Activated B cell treated with CpG ODN at 0.5 μM for 24 hours (primary cell): ENCODE data around the gene SPATA4. TPM values are rescaled to one million over a fixed set of nuclear protein-coding genes. Genes with fewer than 3 reads are reported as not detected.

Source experiments
- ATAC-seq: fragments of 200-7000 bp; cut with Tn5 transposase; one replicate; pipeline ENCODE4 v1.10.0; 2021; ENCODE audit warnings: low read depth, mild to moderate bottlenecking, moderate library complexity
- CTCF ChIA-PET: fragments of 350-600 bp; sonication (Branson Sonifier 250); formaldehyde crosslinking; loops from one replicate; lab custom pipeline; 2021; ENCODE audit warnings: antibody characterized with exemption; lab: Charles Lee
- POLR2A ChIA-PET: fragments of 350-600 bp; sonication (Branson Sonifier 250); formaldehyde crosslinking; loops from one replicate; lab custom pipeline; 2021; ENCODE audit warnings: antibody characterized with exemption; lab: Charles Lee
- DNase-seq: peaks from one replicate; pipeline ENCODE4 v3.0.0; 2022
- H3K27ac Mint-ChIP-seq: one replicate; pipeline ENCODE4 v1.8.0; 2020; ENCODE audit warnings: mixed read lengths
- H3K27me3 Mint-ChIP-seq: one replicate; pipeline ENCODE4 v1.8.0; 2021; ENCODE audit warnings: mixed read lengths
- H3K36me3 Mint-ChIP-seq: one replicate; pipeline ENCODE4 v1.8.0; 2021; ENCODE audit warnings: low read depth, mixed read lengths
- H3K4me1 Mint-ChIP-seq: one replicate; pipeline ENCODE4 v1.8.0; 2021; ENCODE audit warnings: mixed read lengths
- H3K4me3 Mint-ChIP-seq: one replicate; pipeline ENCODE4 v1.8.0; 2020; ENCODE audit warnings: mild to moderate bottlenecking, mixed read lengths
- H3K9me3 Mint-ChIP-seq: one replicate; pipeline ENCODE4 v1.8.0; 2020; ENCODE audit warnings: mixed read lengths
- intact Hi-C: fragments of 100-400 bp; cut with micrococcal nuclease; formaldehyde crosslinking; loops from one replicate; pipeline ENCODE4 v1.15.1; 2024
- total RNA-seq: library from RNA; stranded (reverse); gene quantifications from 2 replicates; pipeline ENCODE4 v1.2.3, GENCODE V29; 2022
- TF ChIP-seq, protein P1 (sequence below): fragments of 200-600 bp; IDR thresholded peaks from one replicate; pipeline ENCODE4 v1.8.0; 2022; ENCODE audit warnings: antibody characterized with exemption, mild to moderate bottlenecking

The SPATA4 gene
- total RNA-seq, 1 donor from 2014 or later = not detected

DNA sequence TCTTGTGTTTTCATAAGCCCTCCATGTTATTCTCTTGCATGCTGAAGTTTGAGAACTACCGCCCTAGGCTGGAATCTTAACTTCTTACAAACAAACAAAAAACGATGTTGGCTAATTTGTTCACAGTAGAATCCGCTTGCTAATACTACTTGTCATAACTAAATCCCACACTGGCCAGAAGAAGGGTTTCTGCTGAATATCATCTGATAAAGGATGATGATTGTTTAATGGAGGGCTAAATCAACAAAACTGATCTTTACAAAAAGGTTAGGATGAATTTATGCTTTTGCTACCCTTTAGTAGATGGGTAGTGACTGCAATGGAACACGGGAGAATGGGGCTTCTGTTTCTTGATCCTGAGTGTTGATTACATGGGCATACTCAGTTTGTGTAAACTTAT is 42.3 kb downstream of the SPATA4 start:
- ATAC-seq (no peak), DNase-seq (no peak)
- TF ChIP-seq, protein P1, sequence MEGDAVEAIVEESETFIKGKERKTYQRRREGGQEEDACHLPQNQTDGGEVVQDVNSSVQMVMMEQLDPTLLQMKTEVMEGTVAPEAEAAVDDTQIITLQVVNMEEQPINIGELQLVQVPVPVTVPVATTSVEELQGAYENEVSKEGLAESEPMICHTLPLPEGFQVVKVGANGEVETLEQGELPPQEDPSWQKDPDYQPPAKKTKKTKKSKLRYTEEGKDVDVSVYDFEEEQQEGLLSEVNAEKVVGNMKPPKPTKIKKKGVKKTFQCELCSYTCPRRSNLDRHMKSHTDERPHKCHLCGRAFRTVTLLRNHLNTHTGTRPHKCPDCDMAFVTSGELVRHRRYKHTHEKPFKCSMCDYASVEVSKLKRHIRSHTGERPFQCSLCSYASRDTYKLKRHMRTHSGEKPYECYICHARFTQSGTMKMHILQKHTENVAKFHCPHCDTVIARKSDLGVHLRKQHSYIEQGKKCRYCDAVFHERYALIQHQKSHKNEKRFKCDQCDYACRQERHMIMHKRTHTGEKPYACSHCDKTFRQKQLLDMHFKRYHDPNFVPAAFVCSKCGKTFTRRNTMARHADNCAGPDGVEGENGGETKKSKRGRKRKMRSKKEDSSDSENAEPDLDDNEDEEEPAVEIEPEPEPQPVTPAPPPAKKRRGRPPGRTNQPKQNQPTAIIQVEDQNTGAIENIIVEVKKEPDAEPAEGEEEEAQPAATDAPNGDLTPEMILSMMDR = no peak
- Mint-ChIP-seq H3K4me1 (no peaks in the 10 kb centered on the region), H3K4me3 (no peak overlapping the region), H3K36me3 (no peaks in the 10 kb centered on the region), H3K27me3 (no peaks in the 10 kb centered on the region), H3K27ac (no peak overlapping the region), H3K9me3 (no peaks in the 10 kb centered on the region)
- ChIA-PET POLR2A (no interaction called here), CTCF (no interaction called here)
- intact Hi-C loops = loop anchor here (5.0 kb wide), 1 partner anchor 894 kb away; no protein-coding TSS in a partner anchor

DNA sequence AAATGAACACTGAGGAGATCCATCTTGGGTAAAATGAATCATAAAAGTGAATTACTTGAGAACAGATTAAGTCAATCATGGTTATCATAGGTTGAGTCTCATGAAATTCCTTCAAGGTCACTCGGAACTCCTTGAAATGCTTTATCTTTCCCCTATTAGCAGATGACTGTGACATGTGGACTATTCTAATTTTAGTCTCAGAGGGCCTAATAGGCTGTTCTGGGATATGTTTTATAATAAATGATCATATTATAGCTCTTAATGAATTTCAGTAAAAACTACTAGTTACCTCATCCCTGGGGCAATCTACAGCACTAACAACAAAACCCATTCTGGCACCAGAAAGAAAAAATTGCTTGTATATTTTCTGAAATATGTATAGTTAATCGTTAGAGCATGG is 44.7 kb downstream of the SPATA4 start:
- no peak overlapping the region for H3K27ac Mint-ChIP-seq
- no peaks in the 10 kb centered on the region for H3K4me1 Mint-ChIP-seq

DNA sequence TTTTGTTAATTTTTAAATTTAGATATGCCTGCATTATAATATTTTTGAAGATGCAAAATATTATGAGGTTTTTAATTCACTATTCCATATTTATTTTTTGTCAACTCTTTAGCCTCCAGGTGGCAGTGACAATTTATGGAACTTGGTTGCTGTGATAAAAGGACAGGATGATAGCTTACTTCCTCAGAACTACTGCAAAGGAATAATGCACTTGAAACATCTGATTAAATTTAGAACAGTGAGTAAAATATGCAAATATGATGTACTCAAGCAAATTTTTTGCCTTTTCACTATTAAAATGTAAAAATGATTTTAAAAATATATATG is 45.1 kb downstream of the SPATA4 start:
- POLR2A ChIA-PET = no interaction called here
- no peaks in the 10 kb centered on the region for H3K27me3 Mint-ChIP-seq

More for the DNA sequence above, 44.7 kb downstream of the SPATA4 start:
- TF ChIP-seq, protein P1 = no peak
- Mint-ChIP-seq H3K27me3 (no peaks in the 10 kb centered on the region), H3K36me3 (no peaks in the 10 kb centered on the region), H3K4me3 (no peak overlapping the region), H3K9me3 (no peaks in the 10 kb centered on the region)
- ChIA-PET CTCF (interaction anchor here (1.1 to 2.7 kb wide), 2 partner anchors 116 to 190 kb away, joined by 3 to 20 read pairs; no protein-coding TSS in a partner anchor), POLR2A (no interaction called here)
- DNase-seq = no peak
- intact Hi-C loops = loop anchor here (1.0 to 5.0 kb wide), 4 partner anchors 26 to 897 kb away; no protein-coding TSS in a partner anchor
- no peak for ATAC-seq

DNA sequence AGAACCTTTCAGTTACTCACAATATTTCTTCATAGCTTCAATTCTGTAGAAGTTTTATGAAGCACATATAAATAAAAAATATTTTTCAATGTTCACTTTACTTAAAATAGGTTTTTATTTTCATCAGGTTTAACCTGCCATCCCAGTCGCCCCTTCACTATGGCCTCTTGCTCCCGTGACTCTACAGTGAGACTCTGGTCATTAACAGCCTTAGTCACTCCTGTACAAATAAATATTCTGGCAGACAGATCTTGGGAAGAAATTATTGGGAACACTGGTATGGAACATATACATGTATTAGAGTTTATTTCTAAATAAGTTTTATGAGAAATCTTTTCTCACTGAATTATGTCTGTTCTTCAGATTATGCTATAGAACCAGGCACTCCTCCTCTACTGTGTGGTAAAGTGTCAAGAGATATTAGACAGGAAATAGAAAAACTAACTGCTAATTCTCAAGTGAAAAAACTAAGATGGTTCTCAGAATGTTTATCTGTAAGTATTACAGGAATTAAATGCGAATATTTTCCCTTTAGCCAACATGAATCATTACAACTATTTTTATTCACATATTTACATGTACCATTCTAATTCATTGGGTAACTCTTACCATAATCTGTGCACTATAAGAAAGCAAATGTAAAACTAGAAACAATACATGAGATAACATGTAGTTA is 45.6 kb downstream of the SPATA4 start:
- H3K36me3 Mint-ChIP-seq = no peaks in the 10 kb centered on the region
- no peaks in the 10 kb centered on the region for H3K4me1 Mint-ChIP-seq
- intact Hi-C loops = loop anchor here (1.0 to 5.0 kb wide), 4 partner anchors 25 to 897 kb away; no protein-coding TSS in a partner anchor
- no peak for ATAC-seq
- no peak overlapping the region for H3K4me3 Mint-ChIP-seq
- no peaks in the 10 kb centered on the region for H3K9me3 Mint-ChIP-seq
- ChIA-PET POLR2A (no interaction called here), CTCF (interaction anchor here (2.7 kb wide), 1 partner anchor 191 kb away, joined by 20 read pairs; no protein-coding TSS in a partner anchor)
- H3K27me3 Mint-ChIP-seq = no peaks in the 10 kb centered on the region
- no peak for DNase-seq
- TF ChIP-seq, protein P1 = no peak
- no peak overlapping the region for H3K27ac Mint-ChIP-seq

More for the DNA sequence above, 45.1 kb downstream of the SPATA4 start:
- Mint-ChIP-seq H3K36me3 (no peaks in the 10 kb centered on the region), H3K9me3 (no peaks in the 10 kb centered on the region), H3K4me3 (no peak overlapping the region), H3K27ac (no peak overlapping the region), H3K4me1 (no peaks in the 10 kb centered on the region)
- TF ChIP-seq, protein P1 = no peak
- intact Hi-C loops = loop anchor here (1.0 to 5.0 kb wide), 4 partner anchors 26 to 897 kb away; no protein-coding TSS in a partner anchor
- DNase-seq = no peak
- ATAC-seq = no peak
- CTCF ChIA-PET = interaction anchor here (1.1 to 2.7 kb wide), 2 partner anchors 115 to 191 kb away, joined by 3 to 20 read pairs; no protein-coding TSS in a partner anchor

DNA sequence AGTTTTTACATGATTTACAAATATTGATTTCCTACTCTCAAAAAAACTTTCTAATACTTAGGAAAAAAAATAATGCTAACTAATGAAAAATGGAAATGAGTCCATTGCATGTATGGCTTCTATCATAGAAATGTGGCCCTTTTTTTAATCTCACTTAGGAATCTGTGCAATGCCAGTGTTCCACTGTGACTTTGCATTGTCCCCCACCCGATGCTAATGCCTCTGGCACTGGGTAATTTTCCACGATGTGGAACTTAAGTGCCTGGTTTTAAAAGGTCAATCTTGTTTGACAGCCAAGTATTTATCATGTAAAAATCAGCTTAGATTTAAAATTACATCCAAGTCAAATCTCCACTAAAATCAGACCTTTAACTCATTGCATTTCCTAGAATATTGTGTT is 53.1 kb downstream of the SPATA4 start:
- Mint-ChIP-seq H3K36me3 (no peaks in the 10 kb centered on the region), H3K27ac (no peak overlapping the region), H3K4me3 (no peak overlapping the region), H3K9me3 (no peaks in the 10 kb centered on the region), H3K4me1 (no peaks in the 10 kb centered on the region), H3K27me3 (no peaks in the 10 kb centered on the region)
- ATAC-seq = no peak
- ChIA-PET CTCF (no interaction called here), POLR2A (no interaction called here)
- no peak for DNase-seq
- TF ChIP-seq, protein P1 = no peak
- intact Hi-C loops = no loop called here
